Hematopoietic multipotent progenitor cell treated with erythropoietin and hydrocortisone succinate and interleukin-3 and kit ligand, for 15 days (in vitro differentiated cells): Measurements from ENCODE around the gene PAF1.

Experiments used
- DNase-seq: peaks from one replicate; pipeline ENCODE4 v3.0.0-alpha.2; 2015; ENCODE audit warnings: low spot score

PAF1 gene

GRCh38 chr19:39416152-39417120, 25.5 kb upstream of the PAF1 start:
- DNase-seq, result no peak

GRCh38 chr19:39415111-39416046, 24.5 kb upstream of the PAF1 start:
- no peak for DNase-seq

DNA sequence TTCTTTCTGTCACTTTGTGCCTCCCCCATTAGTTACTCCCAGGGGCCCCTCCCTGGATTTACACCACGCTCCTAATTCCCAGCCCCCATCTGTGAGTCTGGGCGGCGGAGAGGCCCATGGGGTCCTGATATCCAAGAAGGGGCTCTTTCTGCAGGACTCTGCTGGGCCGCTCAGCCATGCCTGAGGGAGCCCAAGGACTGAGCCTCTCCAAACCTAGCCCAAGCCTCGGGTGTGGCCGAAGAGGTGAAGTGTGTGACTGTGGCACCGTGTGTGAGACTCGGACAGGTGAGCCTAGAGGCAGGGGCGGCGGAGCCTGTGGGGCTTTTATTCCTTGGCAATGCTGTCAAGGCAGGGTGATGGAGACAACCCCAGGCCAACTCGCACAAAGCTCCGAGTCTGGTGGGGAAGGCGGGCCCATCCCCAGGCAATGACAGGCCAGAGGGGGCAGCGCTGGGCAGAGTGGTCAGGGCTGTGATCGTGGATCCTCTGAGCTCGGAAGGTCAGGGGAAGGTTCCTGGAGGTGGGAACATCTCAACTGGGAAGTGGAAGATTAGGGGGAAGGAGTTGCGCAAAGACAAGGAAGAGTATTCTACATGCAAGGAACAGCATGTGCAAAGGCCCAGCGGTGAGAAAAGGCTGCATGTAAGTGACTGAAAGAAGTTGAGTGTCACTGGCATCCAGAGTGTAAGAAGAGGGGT, 23.2 kb upstream of the PAF1 start:
- DNase-seq, result no peak

- DNase-seq, result no peak
Measured at GRCh38 chr19:39413272-39413910, 22.5 kb upstream of the PAF1 start.

GRCh38 chr19:39412867-39413271, 22.0 kb upstream of the PAF1 start:
- no peak for DNase-seq

GRCh38 chr19:39412100-39412866, 21.4 kb upstream of the PAF1 start, which contains the start of gene PLEKHG2:
TSS of gene PLEKHG2 (plus strand) at chr19:39412669. CDS start at chr19:39414087, 1,418 bp downstream.
- DNase-seq, result peak; percentile 95

DNA sequence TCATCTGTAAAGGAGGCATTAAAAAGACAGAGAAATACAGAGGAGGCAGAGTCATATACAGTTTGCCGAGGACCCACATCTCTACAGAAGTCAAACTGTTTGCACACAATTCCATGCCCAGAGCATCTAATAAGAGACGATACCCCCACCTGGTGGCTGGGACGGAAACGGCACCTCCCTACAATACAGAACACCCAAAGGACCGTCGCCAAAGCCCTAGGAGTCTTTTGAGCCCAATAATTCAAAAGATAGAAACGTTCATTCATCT, 20.9 kb upstream of the PAF1 start:
- DNase-seq, result peak; percentile 93

DNA sequence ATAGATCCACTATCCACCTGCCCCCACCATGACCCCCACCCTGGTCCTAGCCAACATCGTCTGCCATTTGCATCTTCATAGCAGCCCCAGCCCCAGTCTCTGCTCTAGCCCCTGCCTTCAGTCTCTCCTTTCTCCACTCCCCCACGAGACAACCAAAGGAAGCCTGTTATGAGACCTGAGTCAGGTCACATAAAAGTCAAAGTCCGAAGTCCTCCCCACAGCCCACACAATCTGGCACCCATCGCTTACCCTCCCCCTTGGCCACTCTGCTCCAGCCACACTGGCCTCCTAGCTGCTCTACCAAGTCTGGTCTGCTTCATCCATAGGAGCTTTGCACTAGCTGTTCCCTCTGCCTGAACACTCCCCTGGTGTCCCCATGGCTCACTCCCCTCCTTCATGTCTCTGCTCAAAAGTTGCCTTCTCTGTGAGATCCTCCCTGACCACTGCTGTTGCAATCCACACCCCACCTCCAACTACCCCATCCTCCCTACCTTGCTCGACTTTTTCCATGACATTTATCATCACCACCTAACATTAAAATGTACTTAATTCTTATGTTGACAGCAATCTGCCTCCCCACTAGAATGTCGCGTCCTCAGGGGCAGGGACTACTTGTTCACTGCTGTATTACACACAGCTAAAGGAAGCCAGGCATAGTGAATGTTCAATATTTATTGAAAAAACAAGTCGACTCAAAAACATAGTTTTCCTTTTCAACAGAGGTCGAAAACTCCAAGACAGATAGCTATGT, 20.4 kb upstream of the PAF1 start:
- DNase-seq, result no peak

DNA sequence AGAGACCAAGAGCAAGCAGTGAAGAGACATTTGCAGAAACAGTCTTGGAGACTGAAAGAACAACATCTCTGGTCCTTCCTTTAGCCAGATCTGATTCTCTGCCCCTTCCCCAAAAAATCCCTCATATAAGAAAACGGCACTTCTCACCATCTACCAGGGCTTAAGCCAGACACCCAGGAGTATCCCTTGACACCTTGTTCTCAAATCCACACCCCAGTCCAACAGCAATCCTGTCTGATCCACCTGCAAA, 19.9 kb upstream of the PAF1 start:
- DNase-seq, result peak; percentile 11

DNA sequence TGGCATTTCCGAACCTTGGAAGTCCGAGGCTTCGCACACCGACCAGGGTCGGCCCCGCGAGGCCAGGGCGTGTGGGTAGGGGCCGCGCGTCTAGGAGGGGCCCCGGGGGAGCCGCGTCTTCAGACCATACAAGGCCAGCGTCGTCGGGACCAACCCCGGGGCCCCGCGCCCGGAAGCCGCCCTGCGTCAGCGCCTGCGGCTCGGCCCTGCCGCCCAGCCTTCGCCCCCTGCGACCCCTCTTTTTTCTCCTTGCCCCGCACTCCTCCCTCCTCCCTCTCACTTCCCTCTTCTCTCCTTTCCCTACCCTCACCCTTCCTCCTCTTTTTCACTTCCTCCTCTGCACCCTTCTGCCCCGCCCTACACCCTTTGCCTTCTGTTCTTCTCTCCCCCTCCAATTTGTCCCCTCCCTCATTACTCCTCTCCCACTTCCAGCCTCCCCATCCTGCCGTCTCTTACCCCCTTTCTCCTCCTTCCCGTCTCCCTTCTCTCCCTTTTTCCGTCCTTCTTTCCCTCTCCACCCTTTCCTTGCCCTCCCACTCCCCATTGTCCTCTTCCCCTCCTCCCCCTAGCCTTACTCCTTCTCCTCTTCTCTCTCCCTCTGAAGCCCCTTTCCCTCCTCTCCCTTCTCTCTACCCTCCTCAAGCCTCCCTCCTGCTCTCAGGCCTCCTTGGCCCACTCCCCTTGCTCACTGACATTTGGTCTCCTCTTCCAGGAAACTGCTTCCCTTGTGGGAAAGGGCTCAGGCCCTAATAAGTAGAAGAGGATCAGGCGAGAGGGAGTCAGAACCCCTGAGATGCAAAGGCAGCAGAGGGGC, 19.3 kb upstream of the PAF1 start:
- peak; percentile 13 for DNase-seq

- DNase-seq, result peak; percentile 62
Measured at GRCh38 chr19:39409208-39410016, 18.5 kb upstream of the PAF1 start.

- DNase-seq, result peak; percentile 21
Measured at GRCh38 chr19:39408392-39409207, 17.7 kb upstream of the PAF1 start.

DNA sequence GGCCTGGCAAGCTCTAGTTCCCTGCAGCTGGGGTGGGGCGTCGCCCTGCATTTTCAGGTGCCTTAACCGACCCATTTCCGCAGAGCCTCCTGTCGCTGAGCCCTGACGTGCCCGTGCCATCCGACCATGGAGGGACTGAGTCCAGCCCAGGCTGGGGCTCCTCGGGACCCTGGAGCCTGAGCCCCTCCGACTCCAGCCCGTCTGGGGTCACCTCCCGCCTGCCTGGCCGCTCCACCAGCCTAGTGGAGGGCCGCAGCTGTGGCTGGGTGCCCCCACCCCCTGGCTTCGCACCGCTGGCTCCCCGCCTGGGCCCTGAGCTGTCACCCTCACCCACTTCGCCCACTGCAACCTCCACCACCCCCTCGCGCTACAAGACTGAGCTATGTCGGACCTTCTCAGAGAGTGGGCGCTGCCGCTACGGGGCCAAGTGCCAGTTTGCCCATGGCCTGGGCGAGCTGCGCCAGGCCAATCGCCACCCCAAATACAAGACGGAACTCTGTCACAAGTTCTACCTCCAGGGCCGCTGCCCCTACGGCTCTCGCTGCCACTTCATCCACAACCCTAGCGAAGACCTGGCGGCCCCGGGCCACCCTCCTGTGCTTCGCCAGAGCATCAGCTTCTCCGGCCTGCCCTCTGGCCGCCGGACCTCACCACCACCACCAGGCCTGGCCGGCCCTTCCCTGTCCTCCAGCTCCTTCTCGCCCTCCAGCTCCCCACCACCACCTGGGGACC, 16.9 kb upstream of the PAF1 start:
- DNase-seq, result peak; percentile 61

- DNase-seq, result no peak
Measured at GRCh38 chr19:39407410-39407659, 16.4 kb upstream of the PAF1 start.

DNA sequence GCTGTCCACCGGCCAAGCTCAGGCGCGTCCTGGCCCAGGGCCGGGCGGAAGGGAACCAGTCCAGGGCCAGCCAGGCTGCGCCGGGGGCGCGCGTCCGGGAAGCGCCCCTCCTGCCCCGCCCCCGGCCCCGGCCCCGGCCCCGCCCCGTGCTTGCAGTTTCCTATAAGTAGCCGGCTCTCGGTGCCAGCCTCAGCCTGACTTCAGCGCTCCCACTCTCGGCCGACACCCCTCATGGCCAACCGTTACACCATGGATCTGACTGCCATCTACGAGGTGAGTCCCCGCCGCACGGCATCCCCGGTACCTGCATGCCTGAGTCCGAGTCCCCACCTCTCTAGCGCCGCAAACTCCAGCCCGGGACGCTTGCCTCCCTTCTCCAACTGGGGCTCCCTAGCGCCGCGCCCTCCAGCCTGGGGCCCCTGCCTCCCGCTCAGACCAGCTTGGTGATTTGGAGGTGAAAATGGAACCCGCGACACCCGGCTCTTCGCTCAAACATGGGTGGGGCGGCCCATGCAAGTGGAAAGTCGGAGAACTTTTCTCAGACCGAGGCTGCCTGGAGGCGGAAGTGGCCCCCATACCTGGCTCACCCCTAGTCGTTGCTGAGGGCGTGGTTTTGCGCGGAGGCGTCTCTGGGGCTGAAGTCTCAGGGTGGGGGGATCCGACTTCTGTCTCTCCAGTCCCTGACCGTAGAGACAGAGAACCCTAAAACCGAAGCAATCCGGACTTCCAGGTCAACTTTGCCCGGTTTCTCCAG, 15.9 kb upstream of the PAF1 start, which contains the start of gene ZFP36:
Gene ZFP36, plus strand, starts transcription at position 192 of the 754 bp plus-strand sequence. Its CDS starts 58 bp downstream, at position 250.
- peak; percentile 71 for DNase-seq

GRCh38 chr19:39405958-39406655, 15.2 kb upstream of the PAF1 start:
- peak; percentile 54 for DNase-seq
